Activated CD8-positive, alpha-beta memory T cell treated with anti-CD3 and anti-CD28 coated beads for 1 hour (primary cell): ENCODE results near the gene FRMPD4.

ENCODE experiments used
- DNase-seq, 2 donors: peaks; one replicate each; pipeline ENCODE4 v3.0.0-alpha.2; 2020; ENCODE audit warnings: low read depth in 1 of 2; ENCODE audit errors: extremely low read depth in 1 of 2

The FRMPD4 gene

DNA sequence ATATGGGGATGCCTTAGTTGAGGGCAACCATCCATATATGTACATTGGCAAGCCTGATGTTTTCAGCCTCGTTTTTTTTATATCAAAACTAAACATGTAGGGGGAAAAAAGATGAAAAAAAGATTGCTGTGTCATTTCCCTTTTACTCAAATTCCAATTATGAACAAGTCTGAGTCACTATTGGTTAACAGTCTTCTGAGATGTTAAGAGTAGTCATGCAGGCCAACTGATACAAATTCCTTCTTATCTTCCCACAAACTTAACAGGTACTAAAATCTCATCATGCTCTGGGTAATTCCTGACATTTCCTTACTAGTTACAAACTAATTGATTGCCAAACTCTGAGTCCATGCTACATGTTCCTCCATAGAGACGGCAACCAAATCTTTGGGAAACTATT is 222.1 kb downstream of the FRMPD4 start:
- no peak for DNase-seq

DNA sequence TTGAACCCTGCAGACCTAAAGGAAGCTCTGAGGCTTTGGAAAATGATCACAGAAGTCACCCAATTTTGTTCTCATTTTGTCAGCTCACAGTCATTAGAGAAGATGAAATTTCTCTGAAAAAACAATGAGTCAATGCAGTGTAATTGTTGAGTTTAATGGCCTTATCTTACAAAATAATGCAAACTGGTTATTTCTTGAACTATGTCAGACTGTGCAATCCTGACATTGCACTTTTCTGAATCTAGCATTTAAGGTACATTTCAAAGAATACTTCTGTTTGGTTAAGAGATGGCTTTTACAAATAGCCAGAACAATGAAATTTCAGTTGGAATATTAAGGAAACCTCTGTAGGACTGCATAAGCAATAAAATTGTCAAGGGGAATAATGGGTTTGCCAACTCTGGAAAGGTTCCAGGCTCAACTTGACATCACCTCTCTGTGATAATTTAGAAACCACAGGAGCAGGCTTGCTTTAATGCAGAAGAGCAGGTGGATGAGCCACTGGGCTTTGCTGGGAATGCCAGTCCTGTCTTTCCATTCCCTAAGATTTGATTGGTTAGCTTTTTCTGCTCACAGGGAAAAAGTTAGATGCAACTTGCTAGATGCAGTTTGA is 222.8 kb downstream of the FRMPD4 start:
- DNase-seq = no peak

DNA sequence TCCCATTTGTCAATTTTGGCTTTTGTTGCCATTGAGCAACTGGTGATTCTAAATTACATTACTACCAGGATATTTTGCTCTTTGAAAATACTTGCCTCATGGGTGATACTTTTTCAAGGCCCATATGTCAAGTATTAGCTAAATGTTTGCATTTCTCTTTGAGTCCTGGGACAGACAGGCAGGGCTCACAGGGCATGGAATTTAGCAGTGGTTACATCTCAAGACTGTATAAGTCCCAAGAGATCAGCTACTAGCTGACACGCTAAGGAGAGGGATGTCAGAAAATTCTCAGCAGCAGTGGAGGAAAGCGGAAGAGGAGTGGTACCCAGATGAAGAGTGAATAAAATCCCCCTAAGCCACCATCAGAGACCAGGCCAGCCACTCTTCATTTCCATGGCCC is 224.9 kb downstream of the FRMPD4 start:
- no peak for DNase-seq

DNA sequence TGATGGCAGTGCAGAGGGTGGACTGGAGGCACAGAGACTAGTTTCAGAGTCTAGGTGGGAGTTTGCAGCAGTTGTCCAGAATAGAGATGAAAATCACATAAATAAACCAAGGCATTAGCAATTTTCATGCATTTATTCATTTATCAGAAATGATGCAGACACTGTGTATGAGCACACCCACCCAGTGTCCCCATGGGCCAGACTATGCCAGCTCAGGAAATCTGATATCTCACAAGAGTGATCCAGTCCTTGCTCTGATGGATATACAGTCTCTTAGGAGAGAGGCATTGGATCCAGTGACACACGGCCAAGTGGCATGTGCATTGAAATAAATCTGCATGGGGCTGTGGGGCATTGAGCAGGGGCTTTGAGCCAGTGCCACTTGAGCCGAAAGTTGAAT is 228.2 kb downstream of the FRMPD4 start:
- DNase-seq = no peak

DNA sequence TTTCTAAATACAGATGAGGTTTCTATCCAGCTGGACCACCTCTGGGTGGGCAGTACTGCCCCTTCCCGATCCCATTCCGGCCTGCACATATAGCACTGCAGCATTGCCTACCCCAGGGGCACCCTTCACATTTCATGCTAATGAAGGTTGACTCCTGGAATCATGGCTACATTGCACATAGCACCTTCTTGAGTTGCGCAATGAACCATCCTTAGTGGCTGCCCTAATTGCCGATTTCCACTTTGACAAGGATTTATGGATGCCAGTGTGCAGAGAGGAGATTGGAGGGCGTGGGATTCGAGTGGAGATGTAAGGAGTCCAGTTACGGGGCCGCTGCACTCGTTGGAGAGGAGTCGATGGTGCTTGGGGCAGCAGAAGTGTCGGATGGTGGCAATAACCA is 229.0 kb downstream of the FRMPD4 start:
- no peak for DNase-seq

- DNase-seq = no peak
Observed at GRCh38 chrX:12370497-12370986, 232.3 kb downstream of the FRMPD4 start.

- DNase-seq = no peak
Observed at GRCh38 chrX:12372111-12372510, 233.8 kb downstream of the FRMPD4 start.

GRCh38 chrX:12374286-12374685 is 236.0 kb downstream of the FRMPD4 start:
- no peak for DNase-seq

GRCh38 chrX:12378253-12378652 is 240.0 kb downstream of the FRMPD4 start:
- DNase-seq = no peak

GRCh38 chrX:12378706-12379105 is 240.4 kb downstream of the FRMPD4 start:
- no peak for DNase-seq

DNA sequence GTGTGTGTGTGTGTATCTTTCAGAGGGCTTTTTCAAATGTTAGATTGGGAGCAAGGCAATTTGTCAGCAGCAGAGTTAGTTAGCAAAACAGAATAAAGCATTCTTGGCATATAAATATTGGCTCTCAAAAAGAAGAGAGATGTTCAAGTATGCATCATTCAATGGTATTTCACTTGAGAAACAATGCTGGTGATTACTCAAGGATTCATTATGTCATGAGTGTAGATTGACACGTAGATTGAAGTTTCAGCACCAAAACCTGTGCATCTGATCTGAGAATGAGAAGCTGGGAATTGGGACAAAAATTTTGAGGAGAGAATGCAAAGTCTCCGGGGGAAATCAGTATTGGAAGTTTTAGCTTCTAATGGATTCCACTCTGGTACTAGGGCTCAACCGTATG is 241.4 kb downstream of the FRMPD4 start:
- no peak for DNase-seq

- DNase-seq = no peak
Observed at GRCh38 chrX:12383196-12383595, 244.9 kb downstream of the FRMPD4 start.

DNA sequence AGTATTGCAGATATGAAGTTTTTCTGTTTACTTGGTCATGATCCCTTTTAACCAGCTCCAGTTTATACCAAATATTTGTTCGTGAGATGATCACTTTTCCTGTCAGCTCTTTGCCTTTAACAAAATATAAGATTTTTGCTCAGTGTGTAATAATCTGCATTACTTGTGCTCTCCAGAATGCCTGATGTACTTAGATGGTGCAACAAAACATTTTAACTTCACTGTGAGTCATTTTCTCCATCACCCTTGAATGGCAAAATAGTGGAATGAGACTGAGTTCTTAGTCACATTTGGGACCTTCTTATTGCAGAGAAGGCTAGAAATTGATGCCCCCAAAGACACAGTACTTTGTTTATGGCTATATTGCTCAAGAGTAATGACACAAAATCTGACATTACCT is 252.0 kb downstream of the FRMPD4 start:
- no peak for DNase-seq

GRCh38 chrX:12396584-12396983 is 258.3 kb downstream of the FRMPD4 start:
- DNase-seq = no peak

DNA sequence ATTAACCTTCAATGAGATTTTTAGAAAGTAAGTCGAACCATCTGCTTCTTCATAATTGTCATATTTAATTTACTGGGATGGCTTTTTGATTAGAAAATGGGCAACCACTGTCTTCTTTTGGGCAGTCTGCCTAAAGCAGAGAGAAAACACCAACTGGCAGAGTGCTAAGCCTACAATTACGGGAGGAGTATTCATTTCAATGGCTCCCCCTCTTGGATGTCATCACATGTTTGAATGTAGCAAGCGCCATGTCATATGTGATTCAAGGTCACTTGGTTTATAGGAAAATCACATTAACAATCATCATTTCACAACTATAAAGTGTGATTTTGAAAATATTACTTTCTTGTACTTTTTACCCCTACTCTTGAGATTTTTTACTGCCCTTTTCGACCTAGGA is 261.9 kb downstream of the FRMPD4 start:
- DNase-seq = no peak

DNA sequence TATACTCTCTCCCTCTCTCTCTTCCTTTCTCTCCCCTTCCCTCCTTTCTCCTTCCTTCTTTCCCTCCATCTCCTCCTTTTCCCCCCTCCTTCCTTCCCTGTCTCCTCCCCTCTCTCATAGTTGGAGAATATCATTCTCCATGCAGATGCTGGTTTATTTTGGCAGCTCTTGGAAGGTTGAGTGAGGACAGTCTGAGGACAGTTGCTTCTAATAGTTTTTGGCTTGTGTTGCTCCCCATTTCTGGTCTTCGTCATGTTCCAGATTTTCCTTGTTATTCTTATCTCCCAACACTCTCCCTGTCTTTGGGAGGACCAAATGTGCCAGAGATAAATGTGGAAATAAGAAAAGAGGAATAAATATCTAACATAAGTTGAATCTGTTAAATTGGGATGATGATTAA is 263.0 kb downstream of the FRMPD4 start:
- DNase-seq = no peak

DNA sequence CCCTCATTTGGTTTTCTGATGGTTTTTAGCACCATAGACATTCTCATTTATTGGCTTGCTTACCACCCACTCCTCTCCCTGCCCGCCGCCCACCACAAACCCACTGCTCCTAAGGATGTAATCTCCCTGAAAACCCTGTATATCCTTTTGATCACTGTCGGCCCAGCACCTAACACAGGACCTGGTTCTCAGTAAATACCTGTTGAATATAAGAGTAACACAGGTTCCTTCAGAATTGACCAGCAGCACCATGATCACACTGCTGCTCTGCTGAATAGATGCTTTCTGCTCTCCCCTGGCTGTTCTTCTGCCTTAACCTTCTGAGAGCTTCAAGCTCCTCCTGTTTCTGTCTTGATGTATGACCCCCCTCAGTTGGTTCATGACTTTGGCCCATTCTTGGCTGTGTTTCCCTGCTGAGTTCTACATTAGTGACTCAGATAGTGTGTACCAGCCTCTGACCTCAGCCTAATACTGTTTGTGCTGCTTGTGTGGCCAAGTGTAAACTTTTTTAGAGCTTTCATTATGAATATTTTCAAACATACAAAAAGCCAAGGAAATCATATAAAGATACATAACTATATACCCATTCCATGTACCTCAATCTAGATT is 265.3 kb downstream of the FRMPD4 start:
- no peak for DNase-seq

GRCh38 chrX:12405306-12405705 is 267.0 kb downstream of the FRMPD4 start:
- DNase-seq = no peak

DNA sequence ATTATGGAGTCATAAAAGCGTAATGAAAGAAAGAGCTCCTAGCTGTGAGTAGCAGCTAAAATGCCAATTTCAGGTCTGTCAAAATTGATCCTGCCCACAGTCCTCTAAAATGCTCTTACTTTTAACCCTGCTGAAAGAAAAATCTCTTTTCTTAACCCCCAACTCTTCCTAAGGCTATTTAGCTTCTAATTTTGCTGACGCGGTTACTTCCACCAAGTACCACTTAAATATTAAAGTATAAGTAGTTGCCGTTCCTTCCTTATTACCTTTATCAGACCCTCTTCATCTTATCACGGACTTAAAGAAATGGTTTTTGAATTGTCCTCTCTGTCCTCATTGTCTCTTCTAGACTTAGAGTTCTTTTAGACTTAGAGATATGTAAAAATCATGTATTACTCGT is 272.2 kb downstream of the FRMPD4 start:
- no peak for DNase-seq

DNA sequence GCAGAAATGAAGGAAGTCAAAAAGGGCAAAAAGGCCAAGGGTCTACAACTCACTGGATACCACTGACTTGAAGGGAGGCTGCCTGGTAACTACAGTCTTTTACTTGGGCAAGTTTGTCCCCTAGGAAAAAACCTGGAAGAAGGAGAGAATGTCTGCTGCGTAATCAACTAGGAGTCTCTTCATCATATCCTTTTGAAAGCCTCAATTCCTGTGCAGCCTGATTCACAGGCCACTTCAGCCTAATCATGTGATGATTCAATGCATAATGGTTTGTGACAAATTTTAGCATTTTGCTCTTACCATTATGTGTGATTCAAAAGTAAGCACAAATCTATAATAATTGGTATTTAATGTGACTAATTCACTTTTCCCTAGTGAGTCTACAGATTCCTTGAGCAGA is 273.6 kb downstream of the FRMPD4 start:
- DNase-seq = no peak

DNA sequence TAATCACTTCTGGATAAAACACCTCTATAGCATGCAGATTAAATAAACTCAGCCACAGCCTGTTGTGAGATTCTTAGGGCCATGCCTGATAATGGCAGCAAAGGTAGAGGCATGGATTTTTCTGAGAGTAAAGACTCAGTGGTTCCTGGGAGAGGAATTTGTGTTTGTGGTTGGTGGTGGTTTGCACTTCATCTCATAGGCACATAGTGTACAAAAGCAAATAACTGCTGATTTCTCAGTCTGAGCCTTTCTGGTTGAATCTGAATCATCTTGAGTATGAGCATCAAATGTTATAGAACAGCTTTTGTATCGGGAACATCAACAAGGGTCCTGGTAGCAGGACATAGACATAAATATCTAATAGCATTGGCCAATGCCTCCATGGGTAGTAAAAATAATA is 274.3 kb downstream of the FRMPD4 start:
- DNase-seq = no peak

GRCh38 chrX:12419591-12419990 is 281.3 kb downstream of the FRMPD4 start:
- no peak for DNase-seq

- DNase-seq = no peak
Observed at GRCh38 chrX:12421918-12422317, 283.6 kb downstream of the FRMPD4 start.
